MM.1S (cell line): Measurements from ENCODE around the gene APBB3.

Experiments
- DNase-seq: peaks from one replicate; pipeline ENCODE4 v3.0.0-alpha.2; 2015
- H2AFZ ChIP-seq: fragments of 300-600 bp; sonication (generic); 2 replicates; pipeline ENCODE4 v1.6.0; 2016; ENCODE audit warnings: antibody characterized with exemption, low read length
- H3F3A ChIP-seq: fragments of 300-600 bp; sonication (generic); 2 replicates; pipeline ENCODE4 v1.6.1; 2016; ENCODE audit warnings: mild to moderate bottlenecking, antibody characterized with exemption, low read length, moderate library complexity, mixed read lengths; ENCODE audit not compliant: insufficient read depth
- H3K27ac ChIP-seq: fragments of 300-600 bp; sonication (generic); 2 replicates; pipeline ENCODE4 v1.5.1; 2016; ENCODE audit warnings: mild to moderate bottlenecking, low read length
- H3K27me3 ChIP-seq: fragments of 300-600 bp; sonication (generic); replicated peaks from 2 replicates; pipeline ENCODE4 v1.6.0; 2016; ENCODE audit warnings: low read length; ENCODE audit not compliant: insufficient read depth
- H3K36me3 ChIP-seq: fragments of 300-600 bp; sonication (generic); replicated peaks from 2 replicates; pipeline ENCODE4 v1.6.1; 2016; ENCODE audit warnings: mild to moderate bottlenecking, low read length, mixed read lengths; ENCODE audit not compliant: insufficient read depth
- H3K4me1 ChIP-seq: fragments of 300-600 bp; sonication (generic); 2 replicates; pipeline ENCODE4 v1.6.1; 2016; ENCODE audit warnings: low read length, mixed read lengths
- H3K4me2 ChIP-seq: fragments of 300-600 bp; sonication (generic); 2 replicates; pipeline ENCODE4 v1.6.0; 2016; ENCODE audit warnings: low read depth, low read length
- H3K4me3 ChIP-seq: fragments of 300-600 bp; sonication (generic); 2 replicates; pipeline ENCODE4 v1.5.1; 2016; ENCODE audit warnings: low read length, mixed read lengths
- H3K79me2 ChIP-seq: fragments of 300-600 bp; sonication (generic); 2 replicates; pipeline ENCODE4 v1.6.1; 2016; ENCODE audit warnings: mixed run types, low read length, mixed read lengths
- H3K9ac ChIP-seq: fragments of 300-600 bp; sonication (generic); 2 replicates; pipeline ENCODE4 v1.6.1; 2016; ENCODE audit warnings: low read length, mixed read lengths
- H3K9me2 ChIP-seq: fragments of 300-600 bp; sonication (generic); replicated peaks from 2 replicates; pipeline ENCODE4 v1.6.1; 2016; ENCODE audit warnings: mild to moderate bottlenecking, low read length, mixed read lengths; ENCODE audit not compliant: insufficient read depth
- H3K9me3 ChIP-seq: fragments of 300-600 bp; sonication (generic); replicated peaks from 2 replicates; pipeline ENCODE4 v1.6.1; 2016; ENCODE audit warnings: mild to moderate bottlenecking, low read length, mixed read lengths; ENCODE audit not compliant: insufficient read depth
- H4K20me1 ChIP-seq: fragments of 300-600 bp; sonication (generic); 2 replicates; pipeline ENCODE4 v1.6.1; 2016; ENCODE audit warnings: mild to moderate bottlenecking, low read length, moderate library complexity, mixed read lengths; ENCODE audit not compliant: insufficient read depth
- EZH2 ChIP-seq: fragments of 300-600 bp; sonication (generic); optimal IDR thresholded peaks from 2 replicates; pipeline ENCODE3; 2017; ENCODE audit warnings: low read depth, mild to moderate bottlenecking, antibody characterized with exemption, low read length, mixed read lengths
- EZH2phosphoT487 ChIP-seq: fragments of 300-600 bp; sonication (generic); IDR thresholded peaks from 2 replicates; pipeline ENCODE4 v1.6.1; 2018; ENCODE audit warnings: antibody characterized with exemption, low read length
- TF ChIP-seq, protein P1 (sequence below): fragments of 300-600 bp; sonication (generic); IDR thresholded peaks from 2 replicates; pipeline ENCODE4 v1.5.1; 2016; ENCODE audit warnings: antibody characterized with exemption, low read length, mixed read lengths

Gene APBB3

DNA sequence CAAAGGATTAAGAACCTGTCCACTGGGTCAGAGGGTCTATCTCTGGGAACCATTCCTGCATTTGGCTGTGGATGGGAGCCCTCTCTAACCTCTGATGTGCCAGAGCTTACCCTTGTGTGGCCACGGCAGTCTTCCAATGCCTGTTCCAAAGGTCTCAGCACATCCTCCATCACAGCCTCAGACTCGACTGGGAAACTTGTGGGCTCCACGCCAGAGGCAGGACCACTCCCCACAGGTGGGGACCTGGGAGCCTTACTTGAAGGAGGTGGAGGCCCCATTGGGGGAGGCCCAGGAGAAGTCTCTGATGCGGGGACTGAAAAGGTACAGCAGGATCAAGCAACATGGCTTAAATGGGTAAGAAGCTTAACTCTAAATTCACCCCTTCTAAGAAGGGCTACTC, 12.5 kb downstream of the APBB3 start:
- H3K4me2 ChIP-seq = no peak overlapping the region
- H3K36me3 ChIP-seq = 0 out of 2 replicates have a peak, but pooled peaks cover 4% of the 10 kb centered on the region
- no peak overlapping the region for H3K4me3 ChIP-seq
- DNase-seq = no peak
- H3K9me2 ChIP-seq = no peaks in the 10 kb centered on the region
- H3K4me1 ChIP-seq = peaks cover 15% of the 10 kb centered on the region
- H4K20me1 ChIP-seq = 0 out of 2 replicates have a peak, but pooled peaks cover 4% of the 10 kb centered on the region
- TF ChIP-seq, protein P1, sequence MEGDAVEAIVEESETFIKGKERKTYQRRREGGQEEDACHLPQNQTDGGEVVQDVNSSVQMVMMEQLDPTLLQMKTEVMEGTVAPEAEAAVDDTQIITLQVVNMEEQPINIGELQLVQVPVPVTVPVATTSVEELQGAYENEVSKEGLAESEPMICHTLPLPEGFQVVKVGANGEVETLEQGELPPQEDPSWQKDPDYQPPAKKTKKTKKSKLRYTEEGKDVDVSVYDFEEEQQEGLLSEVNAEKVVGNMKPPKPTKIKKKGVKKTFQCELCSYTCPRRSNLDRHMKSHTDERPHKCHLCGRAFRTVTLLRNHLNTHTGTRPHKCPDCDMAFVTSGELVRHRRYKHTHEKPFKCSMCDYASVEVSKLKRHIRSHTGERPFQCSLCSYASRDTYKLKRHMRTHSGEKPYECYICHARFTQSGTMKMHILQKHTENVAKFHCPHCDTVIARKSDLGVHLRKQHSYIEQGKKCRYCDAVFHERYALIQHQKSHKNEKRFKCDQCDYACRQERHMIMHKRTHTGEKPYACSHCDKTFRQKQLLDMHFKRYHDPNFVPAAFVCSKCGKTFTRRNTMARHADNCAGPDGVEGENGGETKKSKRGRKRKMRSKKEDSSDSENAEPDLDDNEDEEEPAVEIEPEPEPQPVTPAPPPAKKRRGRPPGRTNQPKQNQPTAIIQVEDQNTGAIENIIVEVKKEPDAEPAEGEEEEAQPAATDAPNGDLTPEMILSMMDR = no peak
- no peak for TF ChIP-seq EZH2
- no peak for TF ChIP-seq EZH2phosphoT487
- H3F3A ChIP-seq = no peaks in the 10 kb centered on the region; the same call in 1 of the 2 replicates
- H3K9me3 ChIP-seq = no peaks in the 10 kb centered on the region
- H3K27ac ChIP-seq = no peak overlapping the region
- H3K27me3 ChIP-seq = no peaks in the 10 kb centered on the region
- H3K9ac ChIP-seq = no peak overlapping the region
- no peak overlapping the region for H2AFZ ChIP-seq
- peaks cover 48% of the 10 kb centered on the region for H3K79me2 ChIP-seq

DNA sequence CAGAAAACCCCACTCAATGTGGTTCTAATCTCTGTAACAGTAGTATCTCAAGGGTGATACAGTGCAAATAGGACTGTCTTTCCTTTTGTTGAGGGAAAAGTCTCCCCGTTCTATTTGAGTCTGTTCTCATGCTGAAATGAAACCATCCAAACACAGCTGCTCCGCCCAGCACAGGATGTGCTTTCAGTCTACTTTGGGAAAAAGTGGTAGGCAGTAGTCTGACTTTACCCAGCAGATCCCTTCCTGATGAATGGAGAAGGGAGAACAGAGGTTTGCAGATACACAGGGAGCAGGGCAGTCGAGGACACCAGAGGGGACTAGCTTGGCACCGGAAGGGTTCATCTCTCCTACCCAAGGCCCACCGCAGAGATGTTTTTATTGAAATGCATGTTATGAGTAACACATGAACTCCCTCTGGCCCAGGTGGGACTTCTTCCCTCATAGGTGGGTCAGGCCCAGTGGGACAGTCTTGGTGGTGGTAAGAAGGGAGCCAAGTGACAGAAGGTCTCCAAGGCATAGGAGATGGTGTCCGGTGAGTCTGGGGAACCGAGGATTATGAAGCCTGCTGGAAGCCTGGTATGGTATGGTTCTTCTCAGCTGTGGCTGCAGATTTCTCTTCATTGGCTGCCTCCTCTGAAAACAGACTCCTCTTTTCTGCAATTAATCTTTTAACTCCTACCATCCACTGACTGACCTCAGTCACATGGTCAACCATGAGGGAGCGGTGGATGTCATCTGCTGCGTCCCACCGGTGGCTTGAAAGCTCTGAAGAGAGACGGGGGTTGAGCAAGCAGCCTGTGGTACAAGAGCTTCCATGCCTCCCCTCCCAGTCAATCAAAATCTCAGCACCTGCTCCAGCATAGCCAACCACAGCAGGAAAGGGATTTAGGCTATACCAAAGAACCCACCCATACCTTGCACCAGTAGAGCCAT, 14.0 kb downstream of the APBB3 start:
- H3K36me3 ChIP-seq = 0 out of 2 replicates have a peak, but pooled peaks cover 4% of the 10 kb centered on the region
- no peaks in the 10 kb centered on the region for H3K27me3 ChIP-seq
- H3K4me3 ChIP-seq = no peak overlapping the region
- DNase-seq = no peak
- no peaks in the 10 kb centered on the region for H3K9me2 ChIP-seq
- 0 out of 2 replicates have a peak, but pooled peaks cover 5% of the 10 kb centered on the region for H3K4me1 ChIP-seq
- H3K9ac ChIP-seq = no peak overlapping the region
- no peak for TF ChIP-seq EZH2
- no peak for TF ChIP-seq EZH2phosphoT487
- TF ChIP-seq, protein P1 = no peak
- H3K9me3 ChIP-seq = no peaks in the 10 kb centered on the region
- H3F3A ChIP-seq = no peaks in the 10 kb centered on the region; the same call in none of the 2 replicates
- H2AFZ ChIP-seq = no peak overlapping the region
- H3K79me2 ChIP-seq = peaks cover 34% of the 10 kb centered on the region
- H3K4me2 ChIP-seq = no peak overlapping the region
- no peak overlapping the region for H3K27ac ChIP-seq
- 0 out of 2 replicates have a peak, but pooled peaks cover 4% of the 10 kb centered on the region for H4K20me1 ChIP-seq

DNA sequence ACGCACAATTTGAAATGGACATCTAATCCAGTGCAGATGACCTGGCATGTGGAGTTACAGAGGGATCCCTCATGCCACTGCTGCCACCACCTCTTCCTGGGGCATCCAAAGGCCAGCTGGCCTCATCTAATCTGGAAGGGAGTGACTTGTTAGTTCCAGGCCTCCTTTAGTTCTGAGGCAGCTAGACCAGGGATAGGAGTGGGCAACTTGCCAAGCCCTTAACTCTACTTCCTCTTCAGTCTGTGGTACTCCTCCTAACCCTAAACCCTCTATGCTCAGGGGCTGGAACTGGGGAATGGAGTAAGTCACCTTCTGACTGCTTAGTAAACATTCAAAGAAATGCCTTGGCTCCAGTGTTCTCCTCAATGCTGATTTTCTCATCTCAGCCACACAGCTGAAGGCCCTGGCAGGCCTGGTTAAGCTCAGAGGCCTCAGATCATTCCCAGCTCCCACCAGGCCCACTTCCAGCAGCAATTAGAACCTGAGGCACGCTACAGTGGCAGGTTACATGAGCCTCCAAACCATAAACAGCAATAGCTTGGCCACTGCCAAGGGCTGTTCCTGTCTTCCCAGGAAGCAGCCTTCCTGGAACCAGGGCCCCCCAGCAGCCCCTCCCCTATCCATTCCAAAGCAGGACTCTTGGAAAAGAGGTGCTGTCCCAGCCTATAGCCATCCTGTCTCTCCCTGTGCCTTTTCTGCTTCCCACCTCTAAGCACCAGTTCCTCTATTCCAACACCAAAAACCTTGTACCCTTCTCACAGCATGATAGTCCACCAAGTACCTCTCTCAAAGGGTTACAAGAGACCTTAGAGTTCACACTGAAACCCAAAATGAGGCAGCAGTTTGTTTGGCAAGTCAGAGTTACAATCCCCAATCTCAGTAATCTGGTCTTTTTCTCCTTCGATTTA, 14.9 kb downstream of the APBB3 start:
- Histone ChIP-seq H3K79me2 (peaks cover 25% of the 10 kb centered on the region), H3K4me3 (no peak overlapping the region), H2AFZ (no peak overlapping the region), H3K36me3 (0 out of 2 replicates have a peak, but pooled peaks cover 4% of the 10 kb centered on the region), H3K27me3 (no peaks in the 10 kb centered on the region), H3K27ac (no peak overlapping the region), H4K20me1 (0 out of 2 replicates have a peak, but pooled peaks cover 4% of the 10 kb centered on the region), H3K9me3 (no peaks in the 10 kb centered on the region), H3K4me1 (0 out of 2 replicates have a peak, but pooled peaks cover 4% of the 10 kb centered on the region), H3K4me2 (no peak overlapping the region), H3K9me2 (no peaks in the 10 kb centered on the region), H3F3A (no peaks in the 10 kb centered on the region; the same call in none of the 2 replicates), H3K9ac (no peak overlapping the region)
- no peak for DNase-seq
- TF ChIP-seq EZH2 (no peak), EZH2phosphoT487 (no peak)
- TF ChIP-seq, protein P1 = no peak
